Myocyte (in vitro differentiated cells): ENCODE data around the gene SMARCB1. TPM values are rescaled to one million over a fixed set of nuclear protein-coding genes. Genes with fewer than 3 reads are reported as not detected.
A peak's percentile ranks its signal among the peaks of the same experiment; 100 is the strongest.

Experiments
- DNase-seq: peaks from one replicate; pipeline ENCODE4 v3.0.0-alpha.2; 2012; ENCODE audit warnings: low read depth
- total RNA-seq: library from RNA; depleted of rRNA; stranded (reverse); fragments of >200 nt; gene quantifications from 2 replicates; pipeline ENCODE4 v1.2.3, GENCODE V29; 2014

SMARCB1 gene
- total RNA-seq, 1 donor from 2014 or later: 58.8 TPM

DNA sequence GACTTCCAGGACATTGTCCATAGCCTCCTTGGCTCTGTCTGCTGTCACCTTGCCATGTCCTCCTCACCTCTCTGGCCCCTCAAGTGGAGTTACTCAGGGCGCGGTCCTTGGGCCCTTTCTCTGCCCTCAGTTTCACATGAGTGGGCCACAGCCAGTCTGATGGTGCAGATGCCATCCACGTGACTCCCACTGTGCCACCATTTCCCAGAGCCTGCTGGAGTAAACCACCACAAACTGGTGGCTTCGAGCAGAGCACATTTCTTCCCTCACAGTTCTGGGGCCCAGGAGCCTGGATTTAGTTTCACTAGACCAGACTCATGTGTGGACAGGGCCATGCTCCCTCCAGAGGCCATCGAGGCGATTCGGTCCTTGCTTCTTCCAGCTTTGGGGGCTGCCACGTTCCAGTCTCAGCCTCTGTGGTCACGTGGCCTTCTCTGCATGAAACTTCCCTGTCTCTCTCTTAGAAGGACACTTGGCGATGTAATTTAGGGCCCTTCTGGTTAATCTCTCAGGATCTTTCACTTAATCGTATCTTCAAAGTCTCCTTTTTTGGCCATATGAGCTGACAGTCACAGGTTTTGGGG lies 14.6 kb downstream of the SMARCB1 start:
- DNase-seq: no peak

DNA sequence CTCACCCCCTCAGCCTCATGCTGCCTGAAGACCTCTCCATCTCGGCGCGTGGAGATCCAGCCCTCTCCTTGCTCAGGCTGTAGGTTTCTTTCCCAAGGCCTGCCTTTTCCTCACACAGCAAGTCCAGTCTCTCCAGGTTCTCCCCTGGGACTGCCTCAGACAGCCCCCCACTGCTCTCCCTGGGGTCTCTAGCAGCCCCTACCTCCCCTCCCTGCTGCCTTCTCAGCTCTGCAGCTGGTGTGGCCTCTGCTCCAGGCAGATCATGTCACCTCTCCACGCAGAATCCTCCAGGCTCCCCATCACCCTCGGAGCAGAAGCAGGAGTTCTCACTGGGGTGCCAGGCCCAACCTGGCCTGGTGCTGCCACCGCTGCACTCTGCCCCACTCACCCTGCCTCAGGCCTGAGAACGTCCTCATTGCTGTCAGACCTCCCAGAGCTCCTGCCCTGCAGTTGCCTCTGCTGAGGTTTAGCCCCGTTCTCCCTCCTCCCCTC lies 15.2 kb downstream of the SMARCB1 start:
- no peak for DNase-seq

DNA sequence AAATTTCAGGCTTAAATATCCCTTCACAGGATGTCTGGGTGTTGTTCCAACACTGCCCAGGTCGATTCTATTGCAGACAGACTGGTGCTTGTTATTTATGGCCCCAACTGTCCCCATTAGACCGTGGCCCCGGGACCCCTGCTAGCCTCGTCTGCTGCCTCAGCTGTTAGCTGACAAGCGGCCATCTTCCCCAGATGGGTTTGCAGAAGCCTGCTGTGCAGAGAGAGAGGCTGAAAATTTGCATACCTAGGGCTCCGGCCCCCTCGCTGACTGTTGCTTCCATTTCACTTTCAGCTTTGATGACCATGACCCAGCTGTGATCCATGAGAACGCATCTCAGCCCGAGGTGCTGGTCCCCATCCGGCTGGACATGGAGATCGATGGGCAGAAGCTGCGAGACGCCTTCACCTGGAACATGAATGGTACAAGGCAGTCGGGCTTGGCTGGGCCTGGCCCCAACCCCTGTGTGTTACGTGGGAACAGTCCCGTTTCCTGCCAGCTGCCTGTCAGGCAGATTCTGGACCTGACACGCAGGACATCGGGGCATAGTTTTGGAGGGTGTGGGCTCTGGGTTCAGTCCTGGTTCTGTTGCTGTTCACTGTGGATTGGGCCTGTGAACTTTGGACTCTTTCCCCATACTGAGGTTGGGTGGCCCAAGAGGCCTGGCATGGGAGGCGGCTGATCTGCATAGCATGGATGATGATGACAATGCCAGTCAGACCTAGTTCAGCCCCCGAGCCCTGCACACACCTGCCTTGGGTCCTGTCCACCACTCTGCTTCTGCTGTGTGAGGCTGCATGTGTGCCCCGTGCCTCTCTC lies 16.4 kb downstream of the SMARCB1 start:
- DNase-seq: no peak

DNA sequence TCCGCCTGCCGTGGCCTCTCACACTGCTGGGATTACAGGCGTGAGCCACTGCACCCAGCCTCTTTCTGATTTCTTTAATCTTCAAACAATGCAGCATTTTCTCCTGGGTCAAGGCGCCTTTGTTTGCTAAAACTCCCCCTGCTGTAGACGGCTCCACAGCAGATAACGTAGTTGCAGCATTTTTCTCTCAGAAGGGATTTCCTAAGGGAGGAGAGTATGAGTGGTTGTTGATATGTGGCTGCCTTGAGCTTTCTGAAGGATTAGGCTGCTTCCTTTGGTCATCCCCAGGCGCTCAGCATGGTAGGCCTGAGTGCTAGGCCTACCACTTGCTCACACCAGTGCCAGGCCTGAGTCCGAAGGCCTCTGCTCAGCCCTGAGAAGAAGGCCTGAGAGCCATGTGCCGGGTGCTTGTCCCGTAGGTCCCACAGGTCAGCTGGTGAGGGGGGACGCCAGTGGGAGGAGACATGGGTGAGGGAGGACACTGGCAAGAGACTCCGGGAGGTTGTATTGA lies 18.1 kb downstream of the SMARCB1 start:
- DNase-seq: no peak

DNA sequence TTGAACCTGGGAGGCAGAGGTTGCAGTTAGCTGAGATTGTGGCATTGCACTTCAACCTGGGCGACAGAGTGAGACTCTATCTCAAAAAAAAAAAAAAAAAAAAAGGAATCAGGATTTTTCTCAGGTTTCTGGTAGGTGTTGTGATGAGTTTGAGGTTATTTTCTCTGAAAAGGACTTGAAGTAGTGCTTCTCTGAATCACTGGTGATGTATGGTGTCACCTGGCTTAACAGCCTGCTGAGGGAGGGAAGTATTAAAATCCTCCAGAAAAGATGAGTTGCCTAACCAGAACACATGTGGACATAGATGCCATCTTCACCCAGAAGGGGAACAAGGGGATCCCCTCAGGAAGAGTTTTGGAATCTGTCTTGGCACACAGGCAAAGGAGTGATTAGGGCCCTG lies 20.1 kb downstream of the SMARCB1 start:
- DNase-seq: no peak

DNA sequence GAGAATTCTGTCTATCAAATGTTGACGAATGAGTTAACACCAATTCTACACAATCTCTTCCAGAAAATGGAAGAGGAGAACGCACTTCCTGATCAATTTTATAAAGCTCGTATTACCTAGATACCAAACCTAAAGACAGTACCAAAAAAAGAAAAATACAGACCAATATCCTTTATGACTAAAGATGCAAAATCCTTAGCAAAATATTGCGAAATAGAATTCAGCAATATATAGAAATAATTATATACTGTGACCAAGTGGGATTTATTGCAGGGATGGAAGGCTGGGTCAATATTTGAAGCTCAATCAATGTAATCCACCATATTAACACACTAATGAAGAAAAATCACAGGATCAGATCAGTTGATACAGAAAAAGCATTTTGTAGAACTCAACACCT lies 25.6 kb downstream of the SMARCB1 start:
- DNase-seq: no peak

DNA sequence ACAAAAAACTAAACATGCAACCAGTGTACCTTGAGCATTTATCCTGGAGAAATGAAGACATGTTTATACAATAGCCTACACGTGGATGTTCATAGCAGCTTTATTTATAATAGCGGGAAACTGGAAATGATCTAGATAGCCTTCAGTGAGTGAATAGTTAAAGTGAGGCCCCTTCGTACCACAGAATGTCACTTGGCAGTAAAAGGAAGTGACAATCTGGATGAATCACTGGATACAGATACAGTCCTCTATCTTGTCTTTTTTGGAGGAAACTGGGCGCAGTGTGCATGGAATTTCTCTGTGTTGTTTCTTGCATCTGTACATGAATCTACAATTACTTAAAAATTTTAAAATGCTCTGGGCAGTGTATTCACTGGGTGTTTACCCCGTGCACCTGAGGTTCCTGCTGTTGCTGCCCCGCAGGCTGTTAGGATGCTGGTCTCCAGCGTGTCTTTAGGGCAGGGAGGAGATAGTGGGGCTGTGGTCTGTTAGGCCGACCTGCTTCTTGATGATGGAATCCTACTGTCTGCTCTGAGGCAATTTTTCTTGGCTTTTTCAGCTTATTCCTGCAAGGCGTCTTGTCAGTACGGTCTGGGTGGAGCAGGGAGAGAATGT lies 28.9 kb downstream of the SMARCB1 start:
- DNase-seq: no peak

DNA sequence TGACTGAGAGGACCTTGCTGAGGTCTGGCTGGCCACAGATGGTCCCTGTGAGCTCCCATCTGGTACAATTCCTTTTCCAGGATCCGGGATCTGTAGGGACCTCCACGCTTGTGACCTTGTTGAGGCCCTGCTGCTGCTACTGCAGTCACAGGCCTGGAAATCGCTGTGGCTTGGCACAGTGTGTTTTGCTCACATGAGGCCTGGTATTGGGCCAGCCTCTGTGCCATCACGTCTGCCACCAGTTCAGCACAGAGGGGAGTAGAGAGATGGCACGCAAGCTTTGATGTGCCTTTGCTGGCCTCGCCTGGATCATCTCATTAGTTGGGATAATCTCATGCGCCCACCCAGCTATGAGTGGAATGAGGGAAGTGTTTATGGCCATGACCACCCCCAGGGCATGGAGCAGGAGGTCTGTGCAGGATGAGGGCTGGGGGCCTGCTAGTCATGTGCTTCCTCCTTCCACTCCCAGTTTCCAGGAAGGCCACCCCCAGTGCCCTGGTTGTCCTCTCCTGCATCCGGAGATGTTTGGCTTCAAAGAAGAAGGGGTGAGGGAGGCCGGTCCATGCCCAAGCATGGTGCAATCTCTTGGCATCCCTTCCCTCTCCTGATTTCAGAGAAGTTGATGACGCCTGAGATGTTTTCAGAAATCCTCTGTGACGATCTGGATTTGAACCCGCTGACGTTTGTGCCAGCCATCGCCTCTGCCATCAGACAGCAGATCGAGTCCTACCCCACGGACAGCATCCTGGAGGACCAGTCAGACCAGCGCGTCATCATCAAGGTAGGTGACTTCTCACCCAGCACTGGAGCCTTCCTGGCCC lies 29.6 kb downstream of the SMARCB1 start:
- DNase-seq: peak; percentile 56

DNA sequence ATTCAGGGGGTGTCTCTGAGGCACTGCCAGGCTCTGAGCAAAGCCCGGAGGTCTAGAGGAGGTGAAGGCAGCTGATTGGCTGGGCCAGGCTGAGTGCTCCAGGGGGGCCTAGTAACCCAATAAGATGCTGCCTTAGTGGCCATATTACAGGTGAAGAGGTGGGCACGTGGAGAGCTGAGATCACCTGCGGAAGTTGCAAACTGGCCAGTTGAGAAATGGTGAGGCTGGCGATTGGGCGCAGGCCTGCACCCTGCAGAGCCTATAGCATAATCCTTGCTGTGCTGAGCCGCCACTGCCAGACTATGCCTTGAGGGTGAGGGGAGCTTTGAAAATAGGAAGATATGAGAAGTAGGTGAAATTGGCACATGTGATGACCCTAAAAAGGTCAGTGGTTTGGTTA lies 30.4 kb downstream of the SMARCB1 start:
- no peak for DNase-seq

DNA sequence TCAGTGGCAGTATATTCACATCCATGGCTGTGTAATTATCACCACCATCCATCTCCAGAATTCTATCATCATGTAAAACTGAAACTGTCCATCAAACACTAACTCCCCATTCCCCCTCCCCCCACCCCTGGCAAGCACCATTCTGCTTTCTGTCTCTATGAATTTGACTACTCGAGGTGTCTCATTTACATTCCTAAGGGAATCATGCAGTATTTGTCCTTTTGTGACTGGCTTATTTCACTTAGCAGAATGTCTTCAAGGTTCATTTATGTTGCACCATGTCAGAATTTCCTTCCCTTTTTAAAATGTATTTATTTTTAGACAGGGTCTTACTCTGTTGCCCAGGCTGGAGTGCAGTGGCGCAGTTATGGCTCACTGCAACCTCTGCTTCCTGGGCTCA lies 31.8 kb downstream of the SMARCB1 start:
- no peak for DNase-seq

DNA sequence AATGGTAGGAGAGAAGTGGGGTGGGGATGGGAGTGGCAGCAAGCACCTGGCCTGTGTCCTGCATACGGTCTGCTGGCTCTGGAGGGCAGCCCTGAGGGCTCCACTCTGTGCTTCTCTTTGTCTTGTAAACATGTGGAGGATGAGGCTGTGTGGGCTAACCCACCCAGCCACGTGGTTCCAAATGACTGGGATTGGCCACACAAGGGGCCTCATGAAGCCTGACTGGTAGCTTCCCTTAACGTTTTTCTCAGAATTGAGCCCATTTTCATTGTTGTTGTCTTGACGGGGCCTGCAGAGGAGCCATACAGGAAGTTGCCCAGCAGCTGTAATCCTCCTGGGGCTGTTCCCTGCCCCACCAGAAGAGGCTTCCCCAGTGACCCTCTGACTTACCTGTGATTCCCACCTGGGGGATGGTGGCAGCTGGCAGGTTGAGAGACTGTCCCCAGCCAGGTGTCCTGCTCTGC lies 34.0 kb downstream of the SMARCB1 start:
- no peak for DNase-seq

DNA sequence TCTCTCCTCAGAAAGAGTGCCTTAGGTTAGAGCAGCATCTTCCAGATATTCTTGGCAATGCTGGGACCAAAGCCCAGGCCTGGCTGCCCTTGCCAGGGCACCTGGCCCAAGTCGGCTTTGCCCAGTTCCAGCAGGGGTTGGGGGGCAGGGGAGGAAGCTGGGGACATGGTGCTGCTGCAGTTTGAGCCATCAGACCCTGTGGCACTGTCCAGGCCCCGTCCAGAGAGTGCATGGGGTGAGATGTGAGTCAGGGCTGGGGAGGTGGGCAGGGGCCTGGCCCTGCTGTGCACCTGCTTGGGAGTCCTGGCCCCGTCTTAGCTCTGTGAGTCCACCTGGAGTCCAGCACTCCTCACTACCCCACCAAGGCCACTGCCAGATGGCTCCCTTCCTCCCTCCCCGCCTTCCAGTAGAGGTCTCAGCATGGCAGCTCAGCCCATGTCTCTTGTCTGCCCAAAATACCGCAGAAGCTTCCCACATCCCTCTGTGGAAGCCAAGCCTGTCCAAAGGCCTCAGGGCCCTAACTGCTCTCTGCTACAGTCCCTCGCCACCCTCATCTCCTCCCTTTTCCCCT lies 35.4 kb downstream of the SMARCB1 start:
- DNase-seq: peak; percentile 83

DNA sequence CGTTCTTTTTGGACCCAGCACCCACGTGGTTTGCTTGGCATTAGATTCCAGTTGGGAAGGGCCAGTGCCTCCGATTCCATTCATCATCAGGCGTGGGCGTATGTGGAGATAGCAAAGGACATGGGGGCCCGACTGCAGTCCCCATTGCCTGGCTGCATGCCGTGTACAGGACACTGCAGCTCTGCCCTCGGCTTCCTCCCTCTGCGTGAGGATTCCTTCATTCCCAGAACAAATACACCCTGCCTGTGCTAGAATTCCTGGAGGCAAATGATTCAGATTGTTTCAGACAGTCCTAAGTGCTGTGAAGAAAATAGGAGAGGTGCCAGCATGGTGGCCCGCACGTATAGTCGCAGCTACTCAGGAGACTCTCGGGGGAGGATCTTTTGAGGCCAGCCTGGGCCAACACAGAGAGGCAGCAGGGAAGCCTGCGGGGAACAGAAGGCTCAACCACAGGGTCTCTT lies 36.6 kb downstream of the SMARCB1 start:
- no peak for DNase-seq

DNA sequence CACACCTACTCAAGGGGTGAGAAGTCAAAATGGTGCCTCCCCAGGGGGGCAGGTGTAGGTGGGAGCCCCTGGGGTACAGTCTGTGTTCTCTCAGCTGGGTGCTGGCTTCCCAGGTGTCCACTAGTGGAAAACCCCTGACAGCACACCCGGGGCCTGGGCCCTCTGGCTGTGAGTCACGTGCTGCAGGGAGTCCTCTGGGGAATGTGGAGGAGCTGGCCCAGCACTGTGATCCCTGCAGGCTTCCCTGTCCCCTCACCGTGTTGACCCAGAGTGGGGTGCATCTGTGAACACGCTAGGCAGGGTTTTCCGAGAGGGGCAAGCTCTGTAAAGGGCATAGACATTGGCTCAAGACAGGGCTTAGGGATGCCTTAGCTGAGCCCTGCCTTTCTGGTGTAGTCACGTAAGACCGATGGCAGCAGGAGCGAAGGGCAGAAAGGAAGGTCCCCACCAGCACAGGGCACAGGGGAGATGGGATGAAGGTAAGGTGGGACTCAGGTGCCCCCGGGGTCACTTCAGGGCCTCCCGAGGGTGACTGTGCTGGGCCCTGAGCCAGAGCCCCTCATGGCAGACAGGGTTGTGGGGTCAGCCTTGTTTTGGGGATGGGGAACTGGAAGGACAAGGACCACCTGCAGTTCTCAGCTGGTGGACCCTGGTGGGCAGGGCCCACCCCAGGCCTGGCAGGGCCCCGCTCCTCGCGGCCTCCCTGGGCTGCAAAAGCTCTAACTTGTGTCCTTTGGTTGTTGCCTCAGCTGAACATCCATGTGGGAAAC lies 37.9 kb downstream of the SMARCB1 start:
- DNase-seq: no peak

DNA sequence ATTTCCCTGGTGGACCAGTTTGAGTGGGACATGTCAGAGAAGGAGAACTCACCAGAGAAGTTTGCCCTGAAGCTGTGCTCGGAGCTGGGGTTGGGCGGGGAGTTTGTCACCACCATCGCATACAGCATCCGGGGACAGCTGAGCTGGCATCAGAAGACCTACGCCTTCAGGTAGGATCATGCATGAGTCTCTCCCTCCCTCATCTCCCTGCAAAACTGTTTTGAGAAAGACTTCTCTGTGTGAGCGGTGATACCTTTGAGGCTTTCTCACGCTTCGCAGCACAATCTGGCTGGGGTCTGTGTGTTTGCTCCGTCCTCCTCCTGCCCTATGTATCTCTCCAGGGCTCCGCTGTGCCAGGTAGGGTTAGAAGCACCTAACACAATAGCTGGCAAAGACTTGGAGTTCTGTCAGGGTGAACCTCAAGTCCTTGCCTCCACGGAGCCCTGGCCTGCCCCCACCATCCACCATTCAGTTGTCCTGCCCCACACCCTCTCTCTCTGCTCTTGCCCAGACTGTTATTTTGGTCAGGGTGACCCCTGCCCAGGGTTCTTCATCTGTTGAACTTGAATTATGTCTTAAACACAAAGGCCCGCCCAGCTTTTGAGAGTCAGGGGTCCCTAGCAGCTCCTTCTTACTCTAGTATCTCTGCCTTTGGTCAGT lies 38.6 kb downstream of the SMARCB1 start:
- no peak for DNase-seq

DNA sequence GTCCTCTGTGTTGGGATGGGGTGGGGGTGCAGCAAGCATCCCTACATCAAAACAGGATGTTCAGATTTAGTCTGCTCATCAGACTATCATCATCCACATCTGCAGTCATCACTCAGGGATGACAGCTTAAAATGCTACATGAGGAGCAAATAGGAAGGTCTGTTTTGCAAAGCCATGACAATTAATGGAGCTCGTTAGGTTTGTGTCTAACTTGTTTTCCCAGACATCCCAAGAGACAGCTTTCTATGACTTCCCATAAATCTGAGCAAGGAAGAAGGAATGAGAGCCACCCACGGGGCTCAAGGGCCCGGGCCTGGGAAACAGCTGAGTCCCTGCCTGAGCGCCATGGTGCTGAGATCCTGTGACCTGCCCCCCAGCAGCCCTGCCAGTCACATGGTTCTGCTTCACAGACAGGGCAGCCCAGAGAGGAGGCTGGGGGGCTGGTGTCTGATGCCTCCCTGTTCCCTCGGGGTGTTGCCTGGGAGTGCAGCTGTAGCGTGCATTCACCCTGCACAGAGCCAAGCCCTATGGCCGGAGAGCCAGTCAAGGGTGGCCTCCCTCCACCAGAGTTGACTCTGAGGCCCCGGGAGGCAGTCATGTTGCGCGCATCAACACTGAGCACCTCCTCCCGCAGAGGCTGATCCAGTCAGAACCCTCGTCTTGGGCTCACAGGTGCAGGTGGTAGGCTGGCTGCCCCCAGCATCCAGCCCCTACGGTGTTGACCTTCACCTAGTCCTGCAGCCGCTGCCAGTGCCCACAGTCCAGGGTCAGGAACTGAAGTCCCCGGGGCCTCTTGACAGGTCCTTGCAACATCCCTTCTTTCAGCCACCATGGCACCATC lies 40.0 kb downstream of the SMARCB1 start:
- DNase-seq: peak; percentile 75

DNA sequence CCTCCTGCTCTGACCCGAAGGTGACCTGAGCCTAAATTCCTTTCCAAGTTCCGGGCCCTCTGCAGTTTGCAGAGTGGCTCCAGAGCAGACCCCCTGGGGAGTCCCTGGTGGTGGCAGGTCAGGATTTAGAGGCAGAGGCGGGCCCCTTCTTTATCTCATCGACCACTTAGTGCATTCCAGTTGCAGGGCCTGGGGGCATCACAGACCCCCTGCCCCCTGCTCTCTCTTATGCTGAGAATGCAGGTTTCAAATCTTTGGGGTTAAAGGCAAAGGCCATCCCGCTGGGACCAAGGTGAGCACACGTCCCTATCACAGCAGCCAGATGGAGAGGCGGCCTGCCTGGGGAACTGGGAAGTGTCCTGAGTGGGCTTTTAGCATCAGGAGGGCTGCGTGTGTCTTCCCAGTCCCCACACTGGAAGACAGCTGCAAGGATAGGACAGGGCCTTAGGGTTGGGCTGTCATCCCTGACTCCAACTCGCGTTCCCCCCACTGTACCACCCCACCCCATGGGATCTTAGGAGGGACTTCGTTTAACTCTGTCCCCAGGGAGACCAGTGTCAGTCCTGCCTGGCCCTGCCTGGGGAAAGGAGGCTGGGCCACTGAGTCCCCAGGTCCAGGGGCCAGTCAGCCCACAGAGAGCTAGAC lies 40.7 kb downstream of the SMARCB1 start:
- DNase-seq: no peak
